SK-N-SH (cell line): ENCODE results near the gene UNC50. TPM values are rescaled to one million over a fixed set of nuclear protein-coding genes. Genes with fewer than 3 reads are reported as not detected.

Source experiments
- CTCF ChIA-PET: fragments of 300-600, 350-600 bp; formaldehyde crosslinking; extraction: SDS; loops from one replicate; lab custom pipeline; 2021; lab: Yijun Ruan, JAX
- POLR2A ChIA-PET: fragments of 350-600 bp; sonication (Branson Sonifier 250); formaldehyde crosslinking; extraction: SDS; loops from one replicate; lab custom pipeline; 2020; ENCODE audit warnings: antibody characterized with exemption, inconsistent platforms; lab: Yijun Ruan, JAX
- DNase-seq: peaks from one replicate; pipeline ENCODE4 v3.0.0; 2012
- H2AFZ ChIP-seq: fragments of 200-600 bp; sonication (generic); 2 replicates; pipeline ENCODE4 v1.8.1; 2016; ENCODE audit warnings: antibody characterized with exemption, mild to moderate bottlenecking, low read depth
- H3F3A ChIP-seq: fragments of 200-600 bp; sonication (generic); replicated peaks from 2 replicates; pipeline ENCODE3; 2016; ENCODE audit warnings: antibody characterized with exemption, mild to moderate bottlenecking; ENCODE audit not compliant: insufficient read depth
- H3K27ac ChIP-seq, 2 experiments: fragments of 200-500 bp in 1 of 2; fragments of 200-600 bp in 1 of 2; sonication (Bioruptor generic) in 1 of 2; sonication (generic), shearing (Covaris generic) in 1 of 2; 2 replicates each; pipeline versions ENCODE4 v1.5.1 to v1.6.1; 2014 to 2016; ENCODE audit warnings: low read depth in 2 of 2, inconsistent platforms in 1 of 2, low read length in 1 of 2, mild to moderate bottlenecking in 1 of 2, mixed read lengths in 1 of 2
- H3K27me3 ChIP-seq: fragments of 200-600 bp; sonication (generic), shearing (Covaris generic); 2 replicates; pipeline ENCODE4 v1.6.1; 2016; ENCODE audit warnings: mixed run types; ENCODE audit not compliant: insufficient read depth
- H3K36me3 ChIP-seq, 2 experiments: fragments of 200-500 bp in 1 of 2; fragments of 200-600 bp in 1 of 2; sonication (Bioruptor generic) in 1 of 2; sonication (generic) in 1 of 2; replicated peaks in 1 of 2; 2 replicates each; pipeline versions ENCODE3 to v1.5.1; 2014 to 2016; ENCODE audit warnings: low read length in 1 of 2, mild to moderate bottlenecking in 1 of 2; ENCODE audit not compliant: insufficient read depth in 2 of 2, control insufficient read depth in 1 of 2
- H3K4me1 ChIP-seq, 2 experiments: fragments of 200-500 bp in 1 of 2; fragments of 200-600 bp in 1 of 2; sonication (Bioruptor generic) in 1 of 2; sonication (generic), shearing (Covaris generic) in 1 of 2; 2 replicates each; pipeline versions ENCODE4 v1.5.1 to v1.6.1; 2014 to 2016; ENCODE audit warnings: low read depth in 1 of 2, low read length in 1 of 2, mixed run types in 1 of 2; ENCODE audit not compliant: insufficient read depth in 2 of 2, control insufficient read depth in 1 of 2
- H3K4me2 ChIP-seq: fragments of 200-600 bp; sonication (generic), shearing (Covaris generic); 2 replicates; pipeline ENCODE4 v1.6.1; 2017; ENCODE audit warnings: mixed run types
- H3K4me3 ChIP-seq, 2 experiments: fragments of 200-500 bp in 1 of 2; fragments of 200-600 bp in 1 of 2; sonication (Bioruptor generic) in 1 of 2; sonication (generic), shearing (Covaris generic) in 1 of 2; 2 replicates each; pipeline versions ENCODE4 v1.5.1 to v1.8.1; 2014 to 2016; ENCODE audit warnings: low read depth in 2 of 2, inconsistent platforms in 1 of 2, low read length in 1 of 2, mild to moderate bottlenecking in 1 of 2, mixed read lengths in 1 of 2, moderate library complexity in 1 of 2
- H3K79me2 ChIP-seq: fragments of 200-600 bp; sonication (generic); 2 replicates; pipeline ENCODE4 v1.8.1; 2017; ENCODE audit warnings: mild to moderate bottlenecking; ENCODE audit not compliant: insufficient read depth
- H3K9ac ChIP-seq: fragments of 200-600 bp; sonication (generic); 2 replicates; pipeline ENCODE4 v1.6.1; 2017; ENCODE audit warnings: mixed run types
- H3K9me2 ChIP-seq: fragments of 200-600 bp; sonication (generic); 2 replicates; pipeline ENCODE4 v1.6.1; 2017; ENCODE audit warnings: mixed run types
- H3K9me3 ChIP-seq: fragments of 200-600 bp; sonication (generic); 2 replicates; pipeline ENCODE4 v1.6.1; 2017; ENCODE audit warnings: mixed run types, mild to moderate bottlenecking, moderate library complexity
- H4K20me1 ChIP-seq: fragments of 200-600 bp; sonication (generic); 2 replicates; pipeline ENCODE4 v1.6.1; 2017; ENCODE audit warnings: mild to moderate bottlenecking, mixed run types; ENCODE audit not compliant: insufficient read depth
- ELF1 ChIP-seq: IDR thresholded peaks from 2 replicates; pipeline ENCODE4 v1.4.0; 2012
- EP300 ChIP-seq, 2 experiments: IDR thresholded peaks; 2 replicates each; pipeline versions ENCODE4 v1.4.0 to v1.6.1; 2012; ENCODE audit warnings: borderline replicate concordance in 1 of 2, low read depth in 1 of 2, low read length in 1 of 2
- EZH2phosphoT487 ChIP-seq: fragments of 200-600 bp; sonication (generic); IDR thresholded peaks from 2 replicates; pipeline ENCODE4 v1.6.1; 2017; ENCODE audit warnings: low read depth, mixed run types, mild to moderate bottlenecking, antibody characterized with exemption, moderate library complexity, borderline replicate concordance
- IRF3 ChIP-seq: fragments of 150-350 bp; IDR thresholded peaks from 2 replicates; pipeline ENCODE4 v1.6.1; 2016; ENCODE audit warnings: mild to moderate bottlenecking, low read depth, low read length
- JUND ChIP-seq: IDR thresholded peaks from 2 replicates; pipeline ENCODE4 v1.4.0; 2012
- MAX ChIP-seq: IDR thresholded peaks from 2 replicates; pipeline ENCODE4 v1.4.0; 2012; ENCODE audit warnings: low read depth
- MEF2A ChIP-seq: IDR thresholded peaks from 2 replicates; pipeline ENCODE4 v1.4.0; 2012; ENCODE audit warnings: low read depth, borderline replicate concordance
- NFIC ChIP-seq: IDR thresholded peaks from 2 replicates; pipeline ENCODE4 v1.4.0; 2012; ENCODE audit warnings: borderline replicate concordance
- POLR2AphosphoS5 ChIP-seq: IDR thresholded peaks from 2 replicates; pipeline ENCODE4 v1.6.1; 2012; ENCODE audit warnings: low read depth, low read length
- RAD21 ChIP-seq: IDR thresholded peaks from 2 replicates; pipeline ENCODE4 v1.6.1; 2012; ENCODE audit warnings: mild to moderate bottlenecking, low read length
- RCOR1 ChIP-seq: fragments of 150-350 bp; IDR thresholded peaks from 2 replicates; pipeline ENCODE4 v1.6.1; 2017; ENCODE audit warnings: antibody characterized with exemption, low read length
- RFX5 ChIP-seq: IDR thresholded peaks from 2 replicates; pipeline ENCODE4 v1.6.1; 2012; ENCODE audit warnings: mild to moderate bottlenecking, improper control_type of control experiment, low read length
- SIN3A ChIP-seq: IDR thresholded peaks from 2 replicates; pipeline ENCODE4 v1.6.1; 2012; ENCODE audit warnings: low read depth, mild to moderate bottlenecking, low read length, moderate library complexity, borderline replicate concordance
- SMC3 ChIP-seq: IDR thresholded peaks from 2 replicates; pipeline ENCODE4 v1.6.1; 2012; ENCODE audit warnings: low read depth, low read length, improper control_type of control experiment
- TAF1 ChIP-seq: IDR thresholded peaks from 2 replicates; pipeline ENCODE4 v1.6.1; 2012; ENCODE audit warnings: low read depth, mild to moderate bottlenecking, low read length, moderate library complexity, borderline replicate concordance
- TCF12 ChIP-seq: IDR thresholded peaks from 2 replicates; pipeline ENCODE4 v1.4.0; 2012
- TEAD4 ChIP-seq: IDR thresholded peaks from 2 replicates; pipeline ENCODE4 v1.4.0; 2012; ENCODE audit warnings: mild to moderate bottlenecking, borderline replicate concordance; ENCODE audit not compliant: insufficient read depth
- USF1 ChIP-seq: IDR thresholded peaks from 2 replicates; pipeline ENCODE4 v1.4.0; 2012; ENCODE audit warnings: low read depth, borderline replicate concordance
- USF2 ChIP-seq: fragments of 150-350 bp; IDR thresholded peaks from 2 replicates; pipeline ENCODE4 v1.6.1; 2017; ENCODE audit warnings: antibody characterized with exemption, low read length, low read depth, borderline replicate concordance
- YY1 ChIP-seq: IDR thresholded peaks from 2 replicates; pipeline ENCODE4 v1.4.0; 2012; ENCODE audit warnings: low read depth, mild to moderate bottlenecking
- WGBS: methylation state at CpG from one replicate; pipeline ENCODE4 v1.1.6; 2017; ENCODE audit warnings: low lambda C conversion rate; 5-methylcytosine and 5-hydroxymethylcytosine counted together
- polyA plus RNA-seq, 3 experiments: library from polyadenylated mRNA; depleted of rRNA; stranded (reverse); fragments of >200 nt; gene quantifications; 2 replicates each; pipeline ENCODE4 v1.2.3, GENCODE V29; 2012

Gene UNC50
- polyA plus RNA-seq, 1 of the 3 experiments (the other 2 are of a cell fraction) = 46.9 TPM

GRCh38 chr2:98586551-98587140 lies 21.7 kb upstream of the UNC50 start:
- peaks cover 2% of the 10 kb centered on the region for H3F3A ChIP-seq
- no peaks in the 10 kb centered on the region for H3K27me3 ChIP-seq
- no peak overlapping the region for H3K4me2 ChIP-seq
- no peaks in the 10 kb centered on the region for H3K4me1 ChIP-seq
- POLR2A ChIA-PET = no interaction called here
- 93% methylated on average over 6 of the region's 6 CpGs for WGBS
- TF ChIP-seq USF2 = no peak
- TF ChIP-seq YY1 = no peak
- TF ChIP-seq JUND = no peak
- no peak for TF ChIP-seq RFX5
- no peak for TF ChIP-seq IRF3
- no peak for TF ChIP-seq EZH2phosphoT487
- TF ChIP-seq SMC3 = no peak
- TF ChIP-seq MEF2A = no peak
- no peak for TF ChIP-seq SIN3A
- TF ChIP-seq EP300 (IDR thresholded peaks at IDR 0.05; ENCODE audit: borderline replicate concordance in 1 of 2, low read depth in 1 of 2, low read length in 1 of 2) = no peak
- TF ChIP-seq MAX = no peak
- TF ChIP-seq ELF1 = no peak
- no peak for TF ChIP-seq USF1
- TF ChIP-seq TEAD4 = no peak
- TF ChIP-seq NFIC = no peak
- no peak for TF ChIP-seq RAD21
- TF ChIP-seq TCF12 = no peak
- no peak for TF ChIP-seq POLR2AphosphoS5
- TF ChIP-seq RCOR1 = no peak
- TF ChIP-seq TAF1 = no peak
- DNase-seq = no peak
- CTCF ChIA-PET = interaction anchor here (1.2 kb wide), 3 partner anchors 9 to 173 kb away, joined by 3 to 4 read pairs (median 4); no protein-coding TSS in a partner anchor
- no peaks in the 10 kb centered on the region for H4K20me1 ChIP-seq
- H3K4me3 ChIP-seq = no peak overlapping the region
- no peaks in the 10 kb centered on the region for H3K9me3 ChIP-seq
- no peak overlapping the region for H2AFZ ChIP-seq
- H3K27ac ChIP-seq = no peak overlapping the region
- H3K79me2 ChIP-seq = no peaks in the 10 kb centered on the region
- H3K36me3 ChIP-seq = peaks cover 0 to 39% of the 10 kb centered on the region in 2 experiments
- no peaks in the 10 kb centered on the region for H3K9me2 ChIP-seq
- H3K9ac ChIP-seq = no peak overlapping the region
